NCI-H2227 treated with DMSO at 0.1 percent for 48 hours (cell line): Measurements from ENCODE around the gene RARB.

Experiments used
- DNase-seq: peaks from one replicate; lab custom pipeline; 2025; lab: John Stamatoyannopoulos, UW

The RARB gene

GRCh38 chr3:25472731-25473130 is 44.7 kb downstream of the RARB start:
- no peak for DNase-seq

GRCh38 chr3:25473246-25473645 is 45.2 kb downstream of the RARB start:
- DNase-seq = no peak

- no peak for DNase-seq
These were observed 46.0 kb downstream of the RARB start for GRCh38 chr3:25474052-25474451.

- no peak for DNase-seq
These were observed 48.6 kb downstream of the RARB start for GRCh38 chr3:25476639-25477038.

- no peak for DNase-seq
These were observed 50.2 kb downstream of the RARB start for GRCh38 chr3:25478211-25478757.

GRCh38 chr3:25478964-25479726 is 51.1 kb downstream of the RARB start:
- no peak for DNase-seq

GRCh38 chr3:25479727-25480010 is 51.6 kb downstream of the RARB start:
- no peak for DNase-seq

- no peak for DNase-seq
These were observed 52.7 kb downstream of the RARB start for GRCh38 chr3:25480811-25481210.

GRCh38 chr3:25481386-25481785 is 53.3 kb downstream of the RARB start:
- DNase-seq = no peak

- DNase-seq = no peak
These were observed 55.4 kb downstream of the RARB start for GRCh38 chr3:25483456-25483855.

- no peak for DNase-seq
These were observed 57.6 kb downstream of the RARB start for GRCh38 chr3:25485673-25486072.

- DNase-seq = no peak
These were observed 58.9 kb downstream of the RARB start for GRCh38 chr3:25486932-25487331.

GRCh38 chr3:25489858-25490593 is 62.0 kb downstream of the RARB start:
- DNase-seq = no peak

GRCh38 chr3:25493246-25493645 is 65.2 kb downstream of the RARB start:
- DNase-seq = no peak

GRCh38 chr3:25493786-25494185 is 65.7 kb downstream of the RARB start:
- no peak for DNase-seq

- no peak for DNase-seq
These were observed 67.2 kb downstream of the RARB start for GRCh38 chr3:25495304-25495703.

- DNase-seq = no peak
These were observed 67.7 kb downstream of the RARB start for GRCh38 chr3:25495726-25496253.

GRCh38 chr3:25497096-25497495 is 69.0 kb downstream of the RARB start:
- no peak for DNase-seq

GRCh38 chr3:25500706-25501210 is 72.7 kb downstream of the RARB start:
- DNase-seq = no peak

GRCh38 chr3:25502233-25502632 is 74.2 kb downstream of the RARB start:
- DNase-seq = no peak

GRCh38 chr3:25503898-25504301 is 75.8 kb downstream of the RARB start:
- DNase-seq = no peak

- no peak for DNase-seq
These were observed 77.5 kb downstream of the RARB start for GRCh38 chr3:25505581-25505980.

- no peak for DNase-seq
These were observed 79.7 kb downstream of the RARB start for GRCh38 chr3:25507811-25508210.
